ENCODE results near the gene NLGN1. TPM values are rescaled to one million over a fixed set of nuclear protein-coding genes. Genes with fewer than 3 reads are reported as not detected.

The NLGN1 gene
- total RNA-seq, 1 experiment from 2014 or later = 5.2 TPM

DNA sequence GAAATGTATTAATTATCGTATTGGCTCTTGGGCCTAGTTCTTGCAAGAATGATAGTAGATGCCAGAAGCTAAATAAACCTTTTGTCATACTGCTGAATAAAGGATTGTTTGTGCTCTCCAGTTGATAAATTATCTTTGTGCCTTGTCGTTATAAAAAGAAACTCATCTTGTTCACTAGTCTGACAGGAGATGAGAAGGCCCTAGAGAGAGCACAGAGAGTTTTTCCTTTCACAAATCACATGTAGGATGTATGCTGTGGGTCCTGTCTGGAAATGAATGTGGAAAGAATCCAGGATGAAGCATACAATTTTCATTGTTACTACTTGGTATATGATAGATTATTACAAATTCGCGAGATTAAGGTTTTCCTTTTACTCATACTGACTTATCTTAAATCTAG, 113.0 kb downstream of the NLGN1 start:
- Histone ChIP-seq H3K27me3 (ENCODE audit: insufficient read depth, low read length) (no peaks in the 10 kb centered on the region), H3K23ac (ENCODE audit: insufficient read length, low read depth, low read length) (no peak overlapping the region), H3K56ac (ENCODE audit: insufficient read length, low read depth, low read length) (no peak overlapping the region), H3K79me2 (ENCODE audit: insufficient read depth, low read length) (no peaks in the 10 kb centered on the region), H2BK15ac (ENCODE audit: low read depth, low read length) (no peak overlapping the region), H3K9me3 (ENCODE audit: control insufficient read depth, low read depth, low read length) (no peaks in the 10 kb centered on the region), H3K79me1 (ENCODE audit: insufficient read depth, low read depth, low read length, poor library complexity, severe bottlenecking) (no peaks in the 10 kb centered on the region), H2BK12ac (ENCODE audit: insufficient read length, low read depth, low read length) (no peak overlapping the region), H4K20me1 (ENCODE audit: control insufficient read depth, insufficient read depth, insufficient read length) (no peaks in the 10 kb centered on the region), H3K14ac (ENCODE audit: insufficient read depth, low read length) (no peak overlapping the region), H2BK5ac (ENCODE audit: insufficient read length, low read length) (no peak overlapping the region), H3K4ac (ENCODE audit: low read depth, low read length) (no peak overlapping the region), H2AK5ac (ENCODE audit: insufficient read length, low read length) (no peak overlapping the region), H3T11ph (ENCODE audit: low read length) (no peak overlapping the region), H3K18ac (ENCODE audit: insufficient read length, low read depth, low read length) (no peak overlapping the region), H3K27ac (ENCODE audit: insufficient read length, low read depth, low read length) (no peak overlapping the region), H2BK120ac (ENCODE audit: low read depth, low read length, poor library complexity, severe bottlenecking) (no peak overlapping the region), H2BK20ac (ENCODE audit: low read depth, low read length, poor library complexity, severe bottlenecking) (no peak overlapping the region), H2AFZ (ENCODE audit: low read length) (no peak overlapping the region), H4K5ac (ENCODE audit: insufficient read length, low read depth, low read length) (no peak overlapping the region), H4K91ac (ENCODE audit: insufficient read length, low read depth, low read length) (no peak overlapping the region), H4K8ac (replicated peaks; ENCODE audit: insufficient read length, low read depth, low read length) (no peak overlapping the region), H3K4me2 (ENCODE audit: insufficient read depth, insufficient read length, low read length) (no peak overlapping the region), H3K23me2 (ENCODE audit: insufficient read length, low read depth, low read length, poor library complexity, severe bottlenecking) (no peaks in the 10 kb centered on the region), H3K9ac (ENCODE audit: extremely low read depth, insufficient read length, low read length) (no peak overlapping the region), H3K4me1 (ENCODE audit: insufficient read depth, low read length) (no peaks in the 10 kb centered on the region)
- H3K4me1 Mint-ChIP-seq = no peaks in the 10 kb centered on the region
- DNase-seq = no peak
- H3K36me3 Mint-ChIP-seq (ENCODE audit: insufficient read depth in 1 of 3, low read depth in 3 of 3) = no peaks in the 10 kb centered on the region
- no CpG with 5 or more reads among the region's 4 CpGs for WGBS (ENCODE audit: extremely low coverage, insufficient read length, low lambda C conversion rate)
- H3K27ac Mint-ChIP-seq = no peak overlapping the region
- no peaks in the 10 kb centered on the region for H3K9me3 Mint-ChIP-seq
- TF ChIP-seq, protein P1, sequence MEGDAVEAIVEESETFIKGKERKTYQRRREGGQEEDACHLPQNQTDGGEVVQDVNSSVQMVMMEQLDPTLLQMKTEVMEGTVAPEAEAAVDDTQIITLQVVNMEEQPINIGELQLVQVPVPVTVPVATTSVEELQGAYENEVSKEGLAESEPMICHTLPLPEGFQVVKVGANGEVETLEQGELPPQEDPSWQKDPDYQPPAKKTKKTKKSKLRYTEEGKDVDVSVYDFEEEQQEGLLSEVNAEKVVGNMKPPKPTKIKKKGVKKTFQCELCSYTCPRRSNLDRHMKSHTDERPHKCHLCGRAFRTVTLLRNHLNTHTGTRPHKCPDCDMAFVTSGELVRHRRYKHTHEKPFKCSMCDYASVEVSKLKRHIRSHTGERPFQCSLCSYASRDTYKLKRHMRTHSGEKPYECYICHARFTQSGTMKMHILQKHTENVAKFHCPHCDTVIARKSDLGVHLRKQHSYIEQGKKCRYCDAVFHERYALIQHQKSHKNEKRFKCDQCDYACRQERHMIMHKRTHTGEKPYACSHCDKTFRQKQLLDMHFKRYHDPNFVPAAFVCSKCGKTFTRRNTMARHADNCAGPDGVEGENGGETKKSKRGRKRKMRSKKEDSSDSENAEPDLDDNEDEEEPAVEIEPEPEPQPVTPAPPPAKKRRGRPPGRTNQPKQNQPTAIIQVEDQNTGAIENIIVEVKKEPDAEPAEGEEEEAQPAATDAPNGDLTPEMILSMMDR (conservative IDR thresholded peaks at IDR 0.05) = no peak
- no peaks in the 10 kb centered on the region for H3K27me3 Mint-ChIP-seq (ENCODE audit: low read depth)
- no peak overlapping the region for H3K4me3 Mint-ChIP-seq

Data from H9 (cell line).